ENCODE measurements around the gene RGS6.

DNA sequence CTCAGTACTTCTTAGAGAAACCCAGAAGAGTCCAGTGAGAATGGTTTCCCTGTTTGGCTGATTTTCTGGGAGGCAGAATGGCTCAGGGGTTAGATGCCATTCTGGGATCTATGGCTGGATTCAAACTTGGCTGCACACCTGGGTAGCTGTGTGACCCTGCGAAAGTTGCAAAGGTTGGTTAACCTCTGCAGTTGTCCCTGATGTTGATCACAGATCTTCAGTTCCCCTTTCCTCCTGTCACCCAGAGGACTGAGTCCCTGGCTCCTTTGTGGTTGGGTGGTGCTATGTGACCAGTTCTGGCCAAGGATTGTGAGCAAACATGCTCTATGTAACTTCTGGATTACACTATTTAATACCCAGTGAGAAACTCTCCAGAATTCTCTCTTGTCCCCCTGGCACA lies 418.0 kb downstream of the RGS6 start:
- no peak for TF ChIP-seq POLR2A (IDR thresholded peaks at IDR 0.05; ENCODE audit: low read depth)
- TF ChIP-seq, protein P1, sequence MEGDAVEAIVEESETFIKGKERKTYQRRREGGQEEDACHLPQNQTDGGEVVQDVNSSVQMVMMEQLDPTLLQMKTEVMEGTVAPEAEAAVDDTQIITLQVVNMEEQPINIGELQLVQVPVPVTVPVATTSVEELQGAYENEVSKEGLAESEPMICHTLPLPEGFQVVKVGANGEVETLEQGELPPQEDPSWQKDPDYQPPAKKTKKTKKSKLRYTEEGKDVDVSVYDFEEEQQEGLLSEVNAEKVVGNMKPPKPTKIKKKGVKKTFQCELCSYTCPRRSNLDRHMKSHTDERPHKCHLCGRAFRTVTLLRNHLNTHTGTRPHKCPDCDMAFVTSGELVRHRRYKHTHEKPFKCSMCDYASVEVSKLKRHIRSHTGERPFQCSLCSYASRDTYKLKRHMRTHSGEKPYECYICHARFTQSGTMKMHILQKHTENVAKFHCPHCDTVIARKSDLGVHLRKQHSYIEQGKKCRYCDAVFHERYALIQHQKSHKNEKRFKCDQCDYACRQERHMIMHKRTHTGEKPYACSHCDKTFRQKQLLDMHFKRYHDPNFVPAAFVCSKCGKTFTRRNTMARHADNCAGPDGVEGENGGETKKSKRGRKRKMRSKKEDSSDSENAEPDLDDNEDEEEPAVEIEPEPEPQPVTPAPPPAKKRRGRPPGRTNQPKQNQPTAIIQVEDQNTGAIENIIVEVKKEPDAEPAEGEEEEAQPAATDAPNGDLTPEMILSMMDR (IDR thresholded peaks at IDR 0.05) = no peak
